Astrocyte of the hippocampus (primary cell): ENCODE measurements around the gene PADI4.
A peak's percentile ranks its signal among the peaks of the same experiment; 100 is the strongest.

Experiments
- DNase-seq: peaks from one replicate; pipeline ENCODE4 v3.0.0; 2011; ENCODE audit warnings: low read depth, low spot score

Gene PADI4, protein sequence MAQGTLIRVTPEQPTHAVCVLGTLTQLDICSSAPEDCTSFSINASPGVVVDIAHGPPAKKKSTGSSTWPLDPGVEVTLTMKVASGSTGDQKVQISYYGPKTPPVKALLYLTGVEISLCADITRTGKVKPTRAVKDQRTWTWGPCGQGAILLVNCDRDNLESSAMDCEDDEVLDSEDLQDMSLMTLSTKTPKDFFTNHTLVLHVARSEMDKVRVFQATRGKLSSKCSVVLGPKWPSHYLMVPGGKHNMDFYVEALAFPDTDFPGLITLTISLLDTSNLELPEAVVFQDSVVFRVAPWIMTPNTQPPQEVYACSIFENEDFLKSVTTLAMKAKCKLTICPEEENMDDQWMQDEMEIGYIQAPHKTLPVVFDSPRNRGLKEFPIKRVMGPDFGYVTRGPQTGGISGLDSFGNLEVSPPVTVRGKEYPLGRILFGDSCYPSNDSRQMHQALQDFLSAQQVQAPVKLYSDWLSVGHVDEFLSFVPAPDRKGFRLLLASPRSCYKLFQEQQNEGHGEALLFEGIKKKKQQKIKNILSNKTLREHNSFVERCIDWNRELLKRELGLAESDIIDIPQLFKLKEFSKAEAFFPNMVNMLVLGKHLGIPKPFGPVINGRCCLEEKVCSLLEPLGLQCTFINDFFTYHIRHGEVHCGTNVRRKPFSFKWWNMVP

GRCh38 chr1:17307946-17308345 lies at the start of gene PADI4:
Gene PADI4, plus strand, starts transcription at chr1:17308197. Its CDS starts 26 bp downstream, at chr1:17308223.
- DNase-seq, result peak; percentile 24

DNA sequence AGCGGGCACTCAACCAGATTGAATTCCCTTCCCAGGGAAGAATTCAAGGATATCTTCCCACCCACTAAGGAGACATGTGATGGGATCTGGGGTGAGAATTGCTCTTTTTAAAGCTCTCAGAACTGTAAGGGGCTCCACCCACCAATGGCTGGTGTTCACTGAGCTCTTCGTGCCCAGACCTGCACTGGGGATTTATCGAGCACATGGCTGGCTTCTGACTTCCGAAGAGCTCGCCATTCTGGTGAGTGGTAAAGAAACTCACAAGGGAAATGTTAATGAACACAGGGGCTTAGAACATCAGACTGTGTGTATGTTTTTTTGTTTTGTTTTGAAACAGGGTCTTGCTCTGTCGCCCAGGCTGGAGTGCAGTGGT lies 49.3 kb upstream of the PADI4 start:
- no peak for DNase-seq

GRCh38 chr1:17259233-17259873 lies 48.6 kb upstream of the PADI4 start:
- DNase-seq, result peak; percentile 42

DNA sequence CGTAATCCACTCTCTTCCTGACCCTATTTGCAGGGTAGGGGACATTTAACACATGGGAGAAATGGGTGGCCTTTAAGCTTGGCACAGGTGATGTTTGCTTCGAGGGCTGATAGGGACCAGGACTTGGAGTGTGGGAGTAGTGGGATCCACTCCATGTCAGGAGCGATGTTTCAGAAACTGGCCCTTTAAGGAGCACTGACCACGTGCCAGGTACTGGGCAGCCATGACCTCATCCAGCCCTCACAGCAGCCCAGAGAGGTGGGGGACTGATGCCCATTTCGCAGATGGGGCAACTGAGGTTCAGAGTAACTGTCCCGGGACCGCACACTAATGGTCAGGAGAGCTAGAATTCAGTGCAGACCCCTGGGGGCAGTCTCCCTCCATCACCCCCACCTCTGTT lies 47.7 kb upstream of the PADI4 start:
- no peak for DNase-seq

- no peak for DNase-seq
Measured at GRCh38 chr1:17260738-17261137, 47.3 kb upstream of the PADI4 start.

- no peak for DNase-seq
Measured at GRCh38 chr1:17263936-17264335, 44.1 kb upstream of the PADI4 start.

DNA sequence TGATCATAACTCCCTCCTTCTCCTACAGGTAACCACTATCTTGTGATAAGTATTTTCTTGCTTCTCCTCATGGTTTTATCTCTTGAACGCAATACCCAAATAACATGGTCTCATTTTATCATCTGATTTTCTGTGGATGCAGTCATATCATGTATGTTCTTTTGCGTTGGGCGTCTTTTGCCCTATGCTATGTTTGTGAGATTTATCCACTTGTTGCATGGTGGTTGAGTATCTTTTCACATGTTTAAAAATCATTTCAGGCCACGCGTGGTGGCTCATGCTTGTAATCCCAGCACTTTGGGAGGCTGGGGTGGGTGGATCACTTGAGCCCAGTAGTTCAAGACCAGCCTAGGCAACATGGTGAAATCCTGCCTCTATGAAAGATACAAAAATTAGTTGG lies 43.5 kb upstream of the PADI4 start:
- DNase-seq, result no peak

- DNase-seq, result no peak
Measured at GRCh38 chr1:17265162-17265561, 42.8 kb upstream of the PADI4 start.

- no peak for DNase-seq
Measured at GRCh38 chr1:17265950-17266349, 42.0 kb upstream of the PADI4 start.

- no peak for DNase-seq
Measured at GRCh38 chr1:17270891-17271765, 36.9 kb upstream of the PADI4 start.

DNA sequence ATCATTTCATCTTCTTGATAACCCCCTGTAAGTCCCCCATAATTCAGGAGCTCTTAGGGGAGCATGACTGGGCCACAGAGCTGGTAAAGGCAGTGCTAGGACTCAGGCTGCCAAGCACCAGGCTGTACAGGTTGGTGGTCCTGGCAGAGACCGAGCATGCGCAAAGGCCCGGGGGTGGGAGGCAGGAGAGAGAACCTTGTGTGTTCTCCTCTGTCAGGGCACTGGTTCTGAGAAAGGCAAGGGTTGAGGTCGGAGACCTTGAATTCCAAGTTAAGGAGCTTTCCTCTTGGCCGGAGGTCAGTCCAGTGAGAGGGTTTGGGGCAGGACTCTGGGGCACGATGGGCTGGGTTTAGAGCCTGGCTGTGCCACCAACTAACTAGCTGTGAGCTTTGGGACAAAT lies 35.9 kb upstream of the PADI4 start:
- DNase-seq, result no peak

DNA sequence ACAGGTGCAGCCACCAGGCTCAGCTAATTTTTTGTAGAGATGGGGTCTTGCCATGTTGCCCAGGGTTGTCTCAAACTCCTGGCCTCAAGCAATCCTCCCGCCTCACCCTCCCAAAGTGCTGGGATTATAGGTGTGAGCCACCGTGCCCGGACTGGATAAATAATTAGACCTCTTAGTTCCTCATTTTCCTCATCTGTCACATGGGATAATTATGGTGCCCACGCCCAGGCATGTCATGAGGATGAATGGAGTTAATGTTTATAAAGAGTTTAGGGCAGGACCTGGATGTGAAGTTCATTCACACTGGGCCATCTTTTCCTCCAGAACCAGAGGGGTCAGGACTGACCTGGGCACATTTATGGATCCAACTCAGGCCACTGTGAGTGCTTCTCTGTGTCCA lies 35.4 kb upstream of the PADI4 start:
- no peak for DNase-seq

DNA sequence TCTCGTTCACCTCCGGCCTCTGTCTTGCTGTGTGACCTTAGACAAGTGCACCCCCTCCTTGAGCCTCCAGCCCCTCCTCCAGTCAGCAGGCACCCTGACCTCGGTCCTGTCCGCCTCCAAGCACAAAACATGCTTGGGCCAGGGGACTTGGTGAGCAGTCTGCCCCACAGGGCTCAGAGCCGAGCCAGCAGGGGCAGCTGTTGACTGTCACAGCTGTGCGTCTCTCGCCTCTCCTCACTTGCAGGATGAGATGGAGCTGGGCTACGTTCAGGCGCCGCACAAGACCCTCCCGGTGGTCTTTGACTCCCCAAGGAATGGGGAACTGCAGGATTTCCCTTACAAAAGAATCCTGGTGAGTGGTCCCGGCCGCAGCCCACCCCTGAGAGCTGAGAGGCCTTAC lies 34.9 kb upstream of the PADI4 start:
- DNase-seq, result no peak

DNA sequence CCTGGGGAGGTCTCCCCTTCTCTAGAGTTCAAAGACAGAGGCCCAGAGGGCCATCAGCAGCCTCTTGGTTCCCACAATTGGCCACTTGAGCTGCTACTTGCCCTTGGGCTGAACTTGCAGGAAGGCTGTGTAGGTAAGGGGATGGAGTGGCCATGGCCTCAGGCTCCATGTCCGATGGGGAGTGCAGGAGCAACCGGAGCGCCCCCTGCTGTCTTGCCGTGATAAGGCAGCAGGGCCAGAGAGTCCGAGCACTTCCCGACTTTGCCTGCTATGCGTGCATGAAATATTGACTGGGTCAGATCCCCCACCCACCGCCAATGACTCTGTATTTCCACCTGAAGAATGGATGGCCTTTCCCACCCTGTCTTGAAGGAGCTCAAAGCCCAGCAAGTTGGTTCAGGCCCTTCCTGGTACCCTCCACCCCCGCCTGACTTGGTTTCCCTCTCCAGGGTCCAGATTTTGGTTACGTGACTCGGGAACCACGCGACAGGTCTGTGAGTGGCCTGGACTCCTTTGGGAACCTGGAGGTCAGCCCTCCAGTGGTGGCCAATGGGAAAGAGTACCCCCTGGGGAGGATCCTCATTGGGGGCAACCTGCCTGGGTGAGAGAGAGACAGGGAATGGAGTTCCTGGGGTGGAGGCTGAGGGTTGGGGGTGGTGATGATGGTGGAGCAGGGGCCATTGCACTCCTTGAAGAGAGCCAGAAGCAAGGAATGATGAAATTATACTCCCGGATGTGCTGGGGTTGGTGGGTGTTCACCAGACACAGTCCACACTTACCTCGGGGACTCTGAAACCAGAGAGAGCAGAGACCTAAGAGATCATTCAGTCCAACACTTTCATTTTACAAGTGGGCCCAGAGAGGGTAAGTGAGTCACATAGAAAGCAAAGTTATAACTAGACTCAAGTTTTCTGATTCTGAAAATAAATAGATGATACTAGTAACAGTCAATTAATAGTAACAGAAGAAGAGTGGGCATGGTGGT lies 33.5 kb upstream of the PADI4 start:
- DNase-seq, result peak; percentile 36

DNA sequence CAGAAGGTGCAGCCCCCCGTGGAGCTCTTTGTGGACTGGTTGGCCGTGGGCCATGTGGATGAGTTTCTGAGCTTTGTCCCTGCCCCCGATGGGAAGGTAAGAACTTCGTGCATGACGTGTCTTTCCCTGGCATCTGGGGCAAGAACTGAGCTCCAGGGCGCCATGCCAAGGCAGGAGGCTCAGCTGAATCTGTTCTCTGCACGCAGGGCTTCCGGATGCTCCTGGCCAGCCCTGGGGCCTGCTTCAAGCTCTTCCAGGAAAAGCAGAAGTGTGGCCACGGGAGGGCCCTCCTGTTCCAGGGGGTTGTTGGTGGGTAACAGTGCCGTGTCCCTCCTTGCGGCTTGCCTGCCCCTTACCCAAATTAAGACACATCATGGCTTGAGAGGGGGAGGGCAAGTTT lies 31.4 kb upstream of the PADI4 start:
- peak; percentile 75 for DNase-seq

DNA sequence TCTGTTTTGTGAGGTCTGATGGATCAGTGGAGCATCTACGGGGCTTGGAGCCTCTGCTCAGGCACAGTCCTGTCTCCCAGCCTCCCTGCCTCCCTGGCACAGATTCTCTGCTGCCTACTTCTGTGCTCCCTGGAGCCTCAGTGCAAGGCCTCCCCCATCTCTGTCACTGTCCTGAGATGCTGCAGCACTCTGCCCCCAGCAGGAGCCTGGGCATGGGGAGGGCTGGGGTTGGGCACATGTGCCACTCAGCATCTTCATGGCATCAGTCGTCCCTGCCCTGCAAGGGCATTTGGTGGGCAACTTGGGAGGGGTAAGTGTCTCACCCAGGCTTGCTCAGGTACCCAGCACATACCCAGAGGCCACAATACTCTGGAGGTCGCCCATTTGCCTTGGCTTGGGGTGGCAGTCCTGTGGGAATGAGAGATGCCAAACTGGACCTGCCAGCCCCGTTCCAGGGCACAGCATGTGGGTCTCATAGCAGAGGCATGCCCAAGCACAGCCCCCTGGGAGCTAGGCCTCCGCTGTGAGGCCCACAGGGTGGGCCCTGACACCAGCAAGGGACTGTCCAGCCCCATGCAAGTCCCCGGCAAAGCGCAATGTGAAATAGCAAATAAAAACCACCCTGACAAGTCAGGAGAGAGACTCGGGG lies 30.4 kb upstream of the PADI4 start:
- DNase-seq, result no peak

GRCh38 chr1:17278996-17279830 lies 28.8 kb upstream of the PADI4 start:
- DNase-seq, result no peak

DNA sequence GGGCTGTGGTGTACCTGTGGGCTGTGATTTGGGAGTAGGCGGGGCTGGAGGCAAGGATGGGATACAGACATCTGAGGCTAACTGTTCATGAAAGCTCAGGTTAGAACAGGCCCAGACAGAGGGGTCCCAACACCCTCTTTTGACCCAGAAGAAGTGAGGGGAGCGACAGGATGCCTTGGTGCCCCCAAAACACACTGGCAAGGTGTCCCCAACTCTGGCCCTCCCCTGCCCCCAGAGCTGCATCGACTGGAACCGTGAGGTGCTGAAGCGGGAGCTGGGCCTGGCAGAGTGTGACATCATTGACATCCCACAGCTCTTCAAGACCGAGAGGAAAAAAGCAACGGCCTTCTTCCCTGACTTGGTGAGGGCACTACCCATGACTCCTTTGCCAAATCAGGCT lies 27.6 kb upstream of the PADI4 start:
- DNase-seq, result no peak

GRCh38 chr1:17280894-17281293 lies 27.1 kb upstream of the PADI4 start:
- DNase-seq, result no peak
